A549 (cell line): ENCODE results near the gene MED10. TPM values are rescaled to one million over a fixed set of nuclear protein-coding genes. Genes with fewer than 3 reads are reported as not detected.

Source experiments
- ATAC-seq, 2 experiments: fragments of 200-7000 bp in 1 of 2; fragments of >200 bp in 1 of 2; cut with Nextera tagmentation in 1 of 2; cut with Tn5 transposase in 1 of 2; 3 replicates each; pipeline versions ENCODE4 v1.8.0 to v1.9.1; 2018 to 2020; ENCODE audit warnings: mild to moderate bottlenecking in 1 of 2, moderate library complexity in 1 of 2
- CTCF ChIA-PET: fragments of 300-600 bp; sonication (Branson Sonifier 250); formaldehyde crosslinking; extraction: SDS; loops from one replicate; lab custom pipeline; 2021; ENCODE audit warnings: antibody characterized with exemption, inconsistent platforms; lab: Yijun Ruan, JAX
- POLR2A ChIA-PET: fragments of 350-600 bp; formaldehyde crosslinking; extraction: SDS; loops from one replicate; lab custom pipeline; 2021; ENCODE audit warnings: antibody characterized with exemption, inconsistent platforms; lab: Yijun Ruan, JAX
- DNase-seq, 2 experiments: peaks; one replicate each; pipeline versions ENCODE4 v3.0.0 to v3.0.0-alpha.2; 2011 to 2016; ENCODE audit warnings: low read depth in 1 of 2, low spot score in 1 of 2
- FAIRE-seq: peaks from 2 replicates; lab custom pipeline; 2011; peaks lifted over from hg19 to GRCh38; lab: Jason Lieb, UNC
- H3K27ac ChIP-seq, 2 experiments: fragments of >200 bp; sonication (Bioruptor Twin); formaldehyde crosslinking; 3 replicates each; pipeline ENCODE4 v1.5.1; 2016 to 2017
- H3K4me1 ChIP-seq: fragments of >200 bp; sonication (Bioruptor Twin); formaldehyde crosslinking; 3 replicates; pipeline ENCODE4 v1.6.1; 2016
- H3K4me2 ChIP-seq: fragments of >200 bp; sonication (Bioruptor Twin); formaldehyde crosslinking; 3 replicates; pipeline ENCODE4 v1.6.1; 2016
- H3K4me3 ChIP-seq: fragments of >200 bp; sonication (Bioruptor Twin); formaldehyde crosslinking; 3 replicates; pipeline ENCODE4 v1.5.1; 2016
- H3K9me3 ChIP-seq: fragments of >200 bp; sonication (Bioruptor Twin); formaldehyde crosslinking; 3 replicates; pipeline ENCODE4 v1.6.1; 2016
- BHLHE40 ChIP-seq: IDR thresholded peaks from 2 replicates; pipeline ENCODE4 v1.6.1; 2012; ENCODE audit warnings: low read depth, low read length, inconsistent platforms
- CHD2 ChIP-seq: fragments of 150-350 bp; IDR thresholded peaks from 2 replicates; pipeline ENCODE4 v1.6.1; 2014; ENCODE audit warnings: low read length; ENCODE audit not compliant: partially characterized antibody
- CHD4 ChIP-seq: fragments of 200-600 bp; sonication (generic); IDR thresholded peaks from 2 replicates; pipeline ENCODE4 v1.6.1; 2016; ENCODE audit warnings: antibody characterized with exemption, mild to moderate bottlenecking, borderline replicate concordance
- EHF ChIP-seq: fragments of 250-450 bp; sonication (Bioruptor Pico); IDR thresholded peaks from 2 replicates; pipeline ENCODE4 v1.5.0; 2020; ENCODE audit warnings: mild to moderate bottlenecking
- ESRRA ChIP-seq: fragments of 150-350 bp; IDR thresholded peaks from 2 replicates; pipeline ENCODE4 v1.6.1; 2014; ENCODE audit warnings: mild to moderate bottlenecking, low read length, borderline replicate concordance
- HEYL ChIP-seq: fragments of 250-450 bp; sonication (Bioruptor Pico); IDR thresholded peaks from 2 replicates; pipeline ENCODE4 v1.8.0; 2021; ENCODE audit warnings: mild to moderate bottlenecking, moderate library complexity
- HOXA7 ChIP-seq: fragments of 250-450 bp; sonication (Bioruptor Pico); IDR thresholded peaks from 2 replicates; pipeline ENCODE4 v1.5.0; 2020; ENCODE audit warnings: mild to moderate bottlenecking, moderate library complexity
- JUNB ChIP-seq: fragments of >200 bp; sonication (Bioruptor Twin); formaldehyde crosslinking; IDR thresholded peaks from 2 replicates; pipeline ENCODE4 v1.6.1; 2016
- KDM1A ChIP-seq: fragments of 200-600 bp; sonication (generic); IDR thresholded peaks from 2 replicates; pipeline ENCODE4 v1.6.1; 2016; ENCODE audit warnings: low read depth, mild to moderate bottlenecking
- KDM5A ChIP-seq: fragments of 200-600 bp; sonication (generic); IDR thresholded peaks from 2 replicates; pipeline ENCODE4 v1.6.1; 2016; ENCODE audit warnings: antibody characterized with exemption, mild to moderate bottlenecking
- MAFK ChIP-seq: fragments of 450-650 bp; IDR thresholded peaks from 2 replicates; pipeline ENCODE4 v1.6.1; 2014; ENCODE audit not compliant: partially characterized antibody
- NPAS2 ChIP-seq: fragments of 250-450 bp; sonication (Bioruptor Pico); IDR thresholded peaks from 2 replicates; pipeline ENCODE4 v1.8.0; 2022; ENCODE audit warnings: mild to moderate bottlenecking, moderate library complexity, borderline replicate concordance
- NR3C1 ChIP-seq: fragments of >200 bp; sonication (Bioruptor Twin); formaldehyde crosslinking; IDR thresholded peaks from 3 replicates; pipeline ENCODE4 v1.6.1; 2017
- PHF8 ChIP-seq: fragments of 200-600 bp; sonication (generic); IDR thresholded peaks from 2 replicates; pipeline ENCODE4 v1.6.1; 2016; ENCODE audit warnings: low read depth, mild to moderate bottlenecking, antibody characterized with exemption, moderate library complexity, borderline replicate concordance
- POLR2A ChIP-seq: IDR thresholded peaks from 2 replicates; pipeline ENCODE4 v1.6.1; 2012; ENCODE audit warnings: mild to moderate bottlenecking, low read length
- POLR2AphosphoS2 ChIP-seq: conservative IDR thresholded peaks from 2 replicates; pipeline ENCODE4 v1.6.1; 2012; ENCODE audit warnings: low read length, improper control_type of control experiment, inconsistent platforms
- RCOR1 ChIP-seq: fragments of 150-350 bp; IDR thresholded peaks from 2 replicates; pipeline ENCODE4 v1.6.1; 2014; ENCODE audit warnings: antibody characterized with exemption, low read length, low read depth
- RFX5 ChIP-seq: fragments of 450-650 bp; IDR thresholded peaks from 2 replicates; pipeline ENCODE4 v1.7.1; 2014; ENCODE audit warnings: antibody characterized with exemption, mild to moderate bottlenecking, moderate library complexity
- RNF2 ChIP-seq: fragments of 200-600 bp; sonication (generic); IDR thresholded peaks from 2 replicates; pipeline ENCODE4 v1.6.1; 2016; ENCODE audit warnings: low read depth, mild to moderate bottlenecking, antibody characterized with exemption, moderate library complexity, borderline replicate concordance
- SMC3 ChIP-seq: fragments of >200 bp; sonication (Bioruptor Twin); formaldehyde crosslinking; IDR thresholded peaks from 3 replicates; pipeline ENCODE4 v1.6.1; 2018; ENCODE audit warnings: inconsistent platforms
- TFCP2L1 ChIP-seq: fragments of 250-450 bp; sonication (Bioruptor Pico); IDR thresholded peaks from 2 replicates; pipeline ENCODE4 v1.5.0; 2021; ENCODE audit warnings: mild to moderate bottlenecking
- ZFP36 ChIP-seq: fragments of 450-650 bp; IDR thresholded peaks from 2 replicates; pipeline ENCODE4 v1.6.1; 2014; ENCODE audit warnings: borderline replicate concordance; ENCODE audit not compliant: partially characterized antibody
- ZNF302 ChIP-seq: fragments of 250-450 bp; sonication (Bioruptor Pico); IDR thresholded peaks from 2 replicates; pipeline ENCODE4 v1.9.0; 2021; ENCODE audit warnings: inconsistent platforms, mild to moderate bottlenecking, moderate library complexity
- ZSCAN20 ChIP-seq: fragments of 250-450 bp; sonication (Bioruptor Pico); IDR thresholded peaks from 2 replicates; pipeline ENCODE4 v1.8.0; 2022; ENCODE audit warnings: mild to moderate bottlenecking, moderate library complexity
- WGBS: methylation state at CpG from one replicate; pipeline ENCODE4 v1.1.6; 2017; ENCODE audit errors: missing lambda C conversion rate; 5-methylcytosine and 5-hydroxymethylcytosine counted together
- polyA plus RNA-seq, 4 experiments: library from polyadenylated mRNA; depleted of rRNA in 3 of 4; stranded (reverse); fragments of >200 nt; fragmentation: RNase III in 1 of 4; extraction: RNeasy Plus Mini Kit Qiagen cat#74134 plus additional on column Dnase treatment in 1 of 4; gene quantifications; 2 replicates in 3 of 4; 3 replicates in 1 of 4; pipeline ENCODE4 v1.2.3, GENCODE V29; 2011 to 2017
- TF ChIP-seq, protein P1 (sequence below): fragments of 150-350 bp; IDR thresholded peaks from 2 replicates; pipeline ENCODE4 v1.6.1; 2014; ENCODE audit warnings: low read depth, mild to moderate bottlenecking, low read length
- TF ChIP-seq, protein P2 (sequence below): fragments of 450-650 bp; IDR thresholded peaks from 2 replicates; pipeline ENCODE4 v1.6.1; 2014; ENCODE audit warnings: antibody characterized with exemption
- TF ChIP-seq, protein P3 (sequence below): fragments of >200 bp; sonication (Bioruptor Twin); formaldehyde crosslinking; IDR thresholded peaks from 3 replicates; pipeline ENCODE4 v1.5.1; 2016
- TF ChIP-seq, protein P4 (sequence below): fragments of 250-450 bp; sonication (Bioruptor Pico); IDR thresholded peaks from 2 replicates; pipeline ENCODE4 v1.5.0; 2021; ENCODE audit warnings: mild to moderate bottlenecking, moderate library complexity, borderline replicate concordance

MED10 gene
- polyA plus RNA-seq, 2 of the 4 experiments (the other 2 are of a cell fraction), result 56.7 to 59.4 TPM

DNA sequence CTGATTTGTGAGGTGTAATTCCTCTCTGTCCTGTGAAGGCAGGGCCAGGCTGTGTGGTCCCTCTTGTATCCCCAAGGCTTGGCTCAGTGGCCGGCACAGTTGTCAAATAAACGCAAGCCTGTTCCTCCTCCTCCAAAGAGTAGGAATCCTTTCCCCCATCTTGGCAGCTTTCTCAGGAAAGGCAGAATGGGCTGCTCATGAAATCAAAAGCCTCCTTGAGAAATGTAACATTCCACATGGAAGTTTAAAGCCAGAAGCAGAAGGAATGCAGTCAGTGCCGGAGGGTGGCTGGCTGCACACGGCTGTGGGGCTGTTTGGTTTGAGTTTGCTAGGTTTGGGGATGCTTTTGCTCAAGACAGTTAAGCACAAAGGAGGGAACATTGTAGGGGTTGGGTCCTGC, 34.5 kb upstream of the MED10 start (continued):
- TF ChIP-seq, protein P1, sequence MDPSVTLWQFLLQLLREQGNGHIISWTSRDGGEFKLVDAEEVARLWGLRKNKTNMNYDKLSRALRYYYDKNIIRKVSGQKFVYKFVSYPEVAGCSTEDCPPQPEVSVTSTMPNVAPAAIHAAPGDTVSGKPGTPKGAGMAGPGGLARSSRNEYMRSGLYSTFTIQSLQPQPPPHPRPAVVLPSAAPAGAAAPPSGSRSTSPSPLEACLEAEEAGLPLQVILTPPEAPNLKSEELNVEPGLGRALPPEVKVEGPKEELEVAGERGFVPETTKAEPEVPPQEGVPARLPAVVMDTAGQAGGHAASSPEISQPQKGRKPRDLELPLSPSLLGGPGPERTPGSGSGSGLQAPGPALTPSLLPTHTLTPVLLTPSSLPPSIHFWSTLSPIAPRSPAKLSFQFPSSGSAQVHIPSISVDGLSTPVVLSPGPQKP, result no peak
- TF ChIP-seq ZSCAN20 (CRISPR knock-in tag), result no peak

DNA sequence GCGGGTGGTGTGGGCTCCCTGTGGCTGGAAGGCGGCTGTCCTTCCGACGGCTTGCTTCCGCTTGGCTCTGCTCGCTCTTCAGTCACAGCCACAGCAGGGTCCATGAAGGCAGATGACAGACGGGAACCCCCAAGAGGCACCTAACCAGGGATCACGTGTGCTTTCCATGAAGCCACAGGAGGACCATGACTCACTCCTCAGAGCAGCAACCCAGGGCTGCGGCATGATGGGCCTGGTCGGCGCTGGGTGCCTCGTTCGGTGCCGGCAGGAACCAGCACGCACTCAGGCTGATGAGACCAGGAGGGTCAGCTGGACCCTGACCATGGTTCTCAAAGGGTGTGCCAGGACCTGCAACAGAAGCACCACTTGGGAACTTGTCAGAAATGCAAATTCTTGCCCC, 32.8 kb upstream of the MED10 start:
- no peak for FAIRE-seq
- POLR2A ChIA-PET, result no interaction called here
- WGBS, result 60% methylated on average over 10 of the region's 15 CpGs

DNA sequence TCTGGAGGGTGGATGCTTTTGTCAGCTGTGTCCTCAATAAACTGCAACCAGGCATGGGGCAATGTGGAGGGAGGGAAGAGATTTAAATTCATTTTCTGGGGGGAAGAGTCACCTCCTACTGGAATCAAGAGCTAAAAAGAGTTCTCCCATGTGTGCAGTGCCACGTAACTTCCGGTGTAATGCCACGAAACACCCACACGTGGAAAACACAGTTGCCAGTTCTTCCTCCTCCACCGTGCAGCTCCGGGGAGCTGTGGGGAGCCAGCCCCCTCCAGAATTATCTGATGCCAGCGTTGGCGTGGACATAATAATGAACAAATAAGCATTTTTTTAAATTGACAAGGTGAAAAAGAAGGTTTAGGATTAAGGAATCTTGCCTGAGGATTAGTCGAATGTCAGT, 32.1 kb upstream of the MED10 start:
- H3K4me3 ChIP-seq, result no peak overlapping the region
- ATAC-seq, result no peak
- CTCF ChIA-PET, result interaction anchor here (1.6 kb wide), 1 partner anchor 519 kb away, joined by 3 read pairs; no protein-coding TSS in a partner anchor
- FAIRE-seq, result no peak
- DNase-seq, result no peak
- H3K9me3 ChIP-seq, result no peaks in the 10 kb centered on the region
- POLR2A ChIA-PET, result no interaction called here
- H3K27ac ChIP-seq, result no peak overlapping the region
- WGBS, result 62% methylated on average over 9 of the region's 9 CpGs
- H3K4me1 ChIP-seq, result peaks cover 4% of the 10 kb centered on the region; the same call in 1 of the 3 replicates
- no peak overlapping the region for H3K4me2 ChIP-seq
- TF ChIP-seq, protein P2, sequence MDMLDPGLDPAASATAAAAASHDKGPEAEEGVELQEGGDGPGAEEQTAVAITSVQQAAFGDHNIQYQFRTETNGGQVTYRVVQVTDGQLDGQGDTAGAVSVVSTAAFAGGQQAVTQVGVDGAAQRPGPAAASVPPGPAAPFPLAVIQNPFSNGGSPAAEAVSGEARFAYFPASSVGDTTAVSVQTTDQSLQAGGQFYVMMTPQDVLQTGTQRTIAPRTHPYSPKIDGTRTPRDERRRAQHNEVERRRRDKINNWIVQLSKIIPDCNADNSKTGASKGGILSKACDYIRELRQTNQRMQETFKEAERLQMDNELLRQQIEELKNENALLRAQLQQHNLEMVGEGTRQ, result no peak
- TF ChIP-seq CHD2 (no peak), PHF8 (no peak), CHD4 (no peak), TFCP2L1 (no peak), SMC3 (no peak), BHLHE40 (no peak), JUNB (no peak), NR3C1 (no peak), HOXA7 (CRISPR knock-in tag) (no peak), ZNF302 (no peak), ZFP36 (no peak), RCOR1 (no peak), KDM1A (no peak)
- TF ChIP-seq, protein P1, result no peak
- TF ChIP-seq, protein P3, sequence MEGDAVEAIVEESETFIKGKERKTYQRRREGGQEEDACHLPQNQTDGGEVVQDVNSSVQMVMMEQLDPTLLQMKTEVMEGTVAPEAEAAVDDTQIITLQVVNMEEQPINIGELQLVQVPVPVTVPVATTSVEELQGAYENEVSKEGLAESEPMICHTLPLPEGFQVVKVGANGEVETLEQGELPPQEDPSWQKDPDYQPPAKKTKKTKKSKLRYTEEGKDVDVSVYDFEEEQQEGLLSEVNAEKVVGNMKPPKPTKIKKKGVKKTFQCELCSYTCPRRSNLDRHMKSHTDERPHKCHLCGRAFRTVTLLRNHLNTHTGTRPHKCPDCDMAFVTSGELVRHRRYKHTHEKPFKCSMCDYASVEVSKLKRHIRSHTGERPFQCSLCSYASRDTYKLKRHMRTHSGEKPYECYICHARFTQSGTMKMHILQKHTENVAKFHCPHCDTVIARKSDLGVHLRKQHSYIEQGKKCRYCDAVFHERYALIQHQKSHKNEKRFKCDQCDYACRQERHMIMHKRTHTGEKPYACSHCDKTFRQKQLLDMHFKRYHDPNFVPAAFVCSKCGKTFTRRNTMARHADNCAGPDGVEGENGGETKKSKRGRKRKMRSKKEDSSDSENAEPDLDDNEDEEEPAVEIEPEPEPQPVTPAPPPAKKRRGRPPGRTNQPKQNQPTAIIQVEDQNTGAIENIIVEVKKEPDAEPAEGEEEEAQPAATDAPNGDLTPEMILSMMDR, result no peak

More for the DNA sequence above, 32.8 kb upstream of the MED10 start:
- no peak for TF ChIP-seq RFX5
- TF ChIP-seq RNF2, result no peak
- TF ChIP-seq NPAS2 (CRISPR knock-in tag), result no peak
- no peak for TF ChIP-seq ESRRA
- no peak for TF ChIP-seq POLR2AphosphoS2
- TF ChIP-seq POLR2A, result no peak
- TF ChIP-seq MAFK, result no peak
- TF ChIP-seq, protein P4, sequence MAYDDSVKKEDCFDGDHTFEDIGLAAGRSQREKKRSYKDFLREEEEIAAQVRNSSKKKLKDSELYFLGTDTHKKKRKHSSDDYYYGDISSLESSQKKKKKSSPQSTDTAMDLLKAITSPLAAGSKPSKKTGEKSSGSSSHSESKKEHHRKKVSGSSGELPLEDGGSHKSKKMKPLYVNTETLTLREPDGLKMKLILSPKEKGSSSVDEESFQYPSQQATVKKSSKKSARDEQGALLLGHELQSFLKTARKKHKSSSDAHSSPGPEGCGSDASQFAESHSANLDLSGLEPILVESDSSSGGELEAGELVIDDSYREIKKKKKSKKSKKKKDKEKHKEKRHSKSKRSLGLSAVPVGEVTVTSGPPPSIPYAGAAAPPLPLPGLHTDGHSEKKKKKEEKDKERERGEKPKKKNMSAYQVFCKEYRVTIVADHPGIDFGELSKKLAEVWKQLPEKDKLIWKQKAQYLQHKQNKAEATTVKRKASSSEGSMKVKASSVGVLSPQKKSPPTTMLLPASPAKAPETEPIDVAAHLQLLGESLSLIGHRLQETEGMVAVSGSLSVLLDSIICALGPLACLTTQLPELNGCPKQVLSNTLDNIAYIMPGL, result no peak
- TF ChIP-seq, protein P3, result no peak
- no peak for TF ChIP-seq HEYL (CRISPR knock-in tag)
- no peak for TF ChIP-seq EHF (CRISPR knock-in tag)
- TF ChIP-seq KDM5A, result no peak
- TF ChIP-seq JUNB, result no peak
- H3K4me2 ChIP-seq, result no peak overlapping the region
- H3K27ac ChIP-seq, result no peak overlapping the region
- CTCF ChIA-PET, result no interaction called here
- peaks cover 4% of the 10 kb centered on the region; the same call in 1 of the 3 replicates for H3K4me1 ChIP-seq
- no peak for DNase-seq
- ATAC-seq, result no peak
- H3K9me3 ChIP-seq, result no peaks in the 10 kb centered on the region
- no peak overlapping the region for H3K4me3 ChIP-seq
